ENCODE measurements around the gene SPSB2.

GRCh38 chr12:6838854-6839253 lies 34.2 kb downstream of the SPSB2 start:
- no peak for TF ChIP-seq GATA2 (IDR thresholded peaks at IDR 0.05; ENCODE audit: low read depth, low read length)
- TF ChIP-seq GATA3 (IDR thresholded peaks at IDR 0.05; ENCODE audit: low read depth, low read length): no peak
